Calu3 (cell line): ENCODE results near the gene RPTOR. TPM values are rescaled to one million over a fixed set of nuclear protein-coding genes. Genes with fewer than 3 reads are reported as not detected.

Experiments used
- BruUV-seq: library from RNA; stranded (reverse); fragments of 400-500 nt; replicated peaks from 2 replicates; lab custom pipeline; 2021; lab: Mats Ljungman, UMichigan
- CTCF ChIA-PET: fragments of 300-600 bp; sonication (Branson Sonifier 250); formaldehyde crosslinking; loops from one replicate; lab custom pipeline; 2022; ENCODE audit warnings: antibody characterized with exemption; lab: Charles Lee
- DNase-seq: peaks from one replicate; pipeline ENCODE4 v3.0.0; 2022
- H3K27ac Mint-ChIP-seq: one replicate; pipeline ENCODE4 v1.8.0; 2022; ENCODE audit warnings: mixed read lengths; ENCODE audit not compliant: unreplicated experiment
- H3K27me3 Mint-ChIP-seq: one replicate; pipeline ENCODE4 v1.8.0; 2022; ENCODE audit warnings: mixed read lengths; ENCODE audit not compliant: unreplicated experiment
- H3K36me3 Mint-ChIP-seq: one replicate; pipeline ENCODE4 v1.8.0; 2022; ENCODE audit warnings: mild to moderate bottlenecking, moderate library complexity, mixed read lengths; ENCODE audit not compliant: insufficient read depth, unreplicated experiment
- H3K4me1 Mint-ChIP-seq: one replicate; pipeline ENCODE4 v1.8.0; 2022; ENCODE audit warnings: mild to moderate bottlenecking, low read depth, mixed read lengths; ENCODE audit not compliant: unreplicated experiment
- H3K4me3 Mint-ChIP-seq: one replicate; pipeline ENCODE4 v1.8.0; 2022; ENCODE audit warnings: mild to moderate bottlenecking, low read depth, moderate library complexity, mixed read lengths; ENCODE audit not compliant: unreplicated experiment
- H3K9me3 Mint-ChIP-seq: one replicate; pipeline ENCODE4 v1.8.0; 2022; ENCODE audit warnings: low read depth, mixed read lengths; ENCODE audit not compliant: unreplicated experiment
- intact Hi-C: fragments of 100-400 bp; cut with micrococcal nuclease; formaldehyde crosslinking; loops from one replicate; pipeline ENCODE4 v1.10.0; 2022; ENCODE audit not compliant: unreplicated experiment
- total RNA-seq: library from RNA; stranded (reverse); gene quantifications from 2 replicates; pipeline ENCODE4 v1.2.3, GENCODE V29; 2022
- TF ChIP-seq, protein P1 (sequence below): fragments of 200-600 bp; IDR thresholded peaks from one replicate; pipeline ENCODE4 v1.8.0; 2022; ENCODE audit warnings: antibody characterized with exemption; ENCODE audit not compliant: unreplicated experiment

Gene RPTOR
- total RNA-seq, 1 experiment from 2014 or later, result 41.8 TPM

DNA sequence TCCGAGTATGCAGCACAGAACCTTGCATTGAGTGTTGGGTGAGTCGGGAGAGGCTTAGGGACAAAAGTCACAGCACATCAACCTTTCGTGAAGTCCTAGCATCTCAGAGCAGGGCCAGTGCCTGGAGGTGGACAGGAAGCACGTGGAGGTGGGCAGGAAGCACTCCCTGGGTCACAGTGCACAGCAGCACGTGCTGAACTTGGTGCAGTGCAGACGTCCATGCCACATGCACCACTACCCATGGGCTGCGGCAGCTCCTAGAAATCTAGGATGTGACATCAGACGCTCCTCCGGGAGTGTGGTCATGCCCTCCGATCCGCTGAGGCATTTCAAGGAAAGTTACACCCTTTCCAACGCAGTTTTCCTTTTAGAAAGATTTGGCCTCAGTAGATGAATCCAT, 363.6 kb downstream of the RPTOR start:
- CTCF ChIA-PET, result no interaction called here
- Mint-ChIP-seq H3K9me3 (no peaks in the 10 kb centered on the region), H3K27ac (no peak overlapping the region), H3K36me3 (peaks cover 27% of the 10 kb centered on the region), H3K4me1 (no peaks in the 10 kb centered on the region), H3K27me3 (no peaks in the 10 kb centered on the region), H3K4me3 (no peak overlapping the region)
- TF ChIP-seq, protein P1, sequence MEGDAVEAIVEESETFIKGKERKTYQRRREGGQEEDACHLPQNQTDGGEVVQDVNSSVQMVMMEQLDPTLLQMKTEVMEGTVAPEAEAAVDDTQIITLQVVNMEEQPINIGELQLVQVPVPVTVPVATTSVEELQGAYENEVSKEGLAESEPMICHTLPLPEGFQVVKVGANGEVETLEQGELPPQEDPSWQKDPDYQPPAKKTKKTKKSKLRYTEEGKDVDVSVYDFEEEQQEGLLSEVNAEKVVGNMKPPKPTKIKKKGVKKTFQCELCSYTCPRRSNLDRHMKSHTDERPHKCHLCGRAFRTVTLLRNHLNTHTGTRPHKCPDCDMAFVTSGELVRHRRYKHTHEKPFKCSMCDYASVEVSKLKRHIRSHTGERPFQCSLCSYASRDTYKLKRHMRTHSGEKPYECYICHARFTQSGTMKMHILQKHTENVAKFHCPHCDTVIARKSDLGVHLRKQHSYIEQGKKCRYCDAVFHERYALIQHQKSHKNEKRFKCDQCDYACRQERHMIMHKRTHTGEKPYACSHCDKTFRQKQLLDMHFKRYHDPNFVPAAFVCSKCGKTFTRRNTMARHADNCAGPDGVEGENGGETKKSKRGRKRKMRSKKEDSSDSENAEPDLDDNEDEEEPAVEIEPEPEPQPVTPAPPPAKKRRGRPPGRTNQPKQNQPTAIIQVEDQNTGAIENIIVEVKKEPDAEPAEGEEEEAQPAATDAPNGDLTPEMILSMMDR, result no peak
- intact Hi-C loops, result no loop called here
- BruUV-seq, result no TSS peak
- no peak for DNase-seq

DNA sequence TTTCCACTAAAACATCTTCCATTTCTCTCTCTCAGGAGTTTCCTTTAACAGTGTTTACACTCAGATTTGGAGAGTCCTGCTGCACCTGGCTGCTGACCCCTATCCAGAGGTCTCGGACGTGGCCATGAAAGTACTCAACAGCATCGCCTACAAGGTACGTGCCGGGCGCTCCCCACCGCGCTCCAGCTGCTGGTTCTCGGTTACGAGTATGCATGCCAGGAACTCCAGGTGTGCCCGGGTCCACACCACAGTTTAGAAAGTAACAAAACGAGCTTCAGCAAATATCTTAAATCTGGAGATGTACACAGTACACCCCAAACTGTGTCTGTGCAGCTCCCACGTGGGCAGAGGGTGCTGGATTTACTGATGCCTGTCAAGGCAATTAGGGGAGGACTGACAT, 364.1 kb downstream of the RPTOR start:
- TF ChIP-seq, protein P1, result no peak
- H3K36me3 Mint-ChIP-seq, result peaks cover 27% of the 10 kb centered on the region

DNA sequence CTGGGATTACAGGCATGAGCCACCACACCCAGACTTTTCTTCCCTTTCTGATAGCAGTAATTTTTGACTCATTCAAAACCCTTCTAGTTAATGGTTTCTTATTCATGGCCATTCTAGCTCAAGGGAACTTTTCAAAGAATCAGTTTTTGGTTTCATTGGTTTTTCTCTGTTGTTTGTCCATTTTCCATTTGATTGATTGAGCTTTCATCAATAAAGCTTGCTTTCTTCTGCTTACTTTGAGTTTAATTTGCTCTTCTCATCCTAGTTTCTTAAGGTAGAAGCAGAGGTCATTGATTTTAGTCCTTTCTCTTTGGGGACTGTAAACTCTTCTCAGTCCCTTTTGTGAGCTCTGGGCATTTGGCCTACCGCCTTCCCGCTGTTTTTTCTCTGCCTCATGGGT, 365.0 kb downstream of the RPTOR start:
- H3K36me3 Mint-ChIP-seq, result peaks cover 27% of the 10 kb centered on the region

More for the DNA sequence above, 364.1 kb downstream of the RPTOR start:
- Mint-ChIP-seq H3K27me3 (no peaks in the 10 kb centered on the region), H3K4me1 (no peaks in the 10 kb centered on the region), H3K4me3 (no peak overlapping the region), H3K9me3 (no peaks in the 10 kb centered on the region), H3K27ac (no peak overlapping the region)
- intact Hi-C loops, result no loop called here
- BruUV-seq, result no TSS peak
- DNase-seq, result no peak
- CTCF ChIA-PET, result no interaction called here

DNA sequence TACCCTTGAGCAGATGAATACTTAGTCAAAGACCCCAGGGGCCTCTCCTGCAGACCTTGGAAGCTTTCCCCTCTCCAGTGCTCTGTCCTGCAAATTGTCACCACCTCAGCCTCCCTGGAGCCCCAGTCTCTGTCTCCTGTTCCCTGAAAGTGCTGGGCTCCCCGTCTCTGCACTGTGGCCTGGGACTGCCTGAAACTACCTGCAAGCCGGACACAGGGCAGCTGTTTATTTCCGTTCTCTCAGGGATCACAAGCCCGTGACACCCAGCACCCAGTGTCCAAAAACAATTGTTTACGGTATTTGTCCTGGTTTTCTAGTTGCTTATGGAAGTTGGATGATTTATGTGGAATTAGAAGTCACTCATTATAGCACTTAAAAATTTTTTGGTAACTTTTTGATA, 365.4 kb downstream of the RPTOR start:
- Mint-ChIP-seq H3K4me1 (no peaks in the 10 kb centered on the region), H3K4me3 (no peak overlapping the region), H3K9me3 (no peaks in the 10 kb centered on the region), H3K36me3 (peaks cover 27% of the 10 kb centered on the region), H3K27ac (no peak overlapping the region), H3K27me3 (no peaks in the 10 kb centered on the region)
- TF ChIP-seq, protein P1, result no peak
- DNase-seq, result no peak
- intact Hi-C loops, result no loop called here
- CTCF ChIA-PET, result no interaction called here
- BruUV-seq, result no TSS peak

More for the DNA sequence above, 365.0 kb downstream of the RPTOR start:
- Mint-ChIP-seq H3K27me3 (no peaks in the 10 kb centered on the region), H3K4me1 (no peaks in the 10 kb centered on the region), H3K9me3 (no peaks in the 10 kb centered on the region), H3K4me3 (no peak overlapping the region), H3K27ac (no peak overlapping the region)
- no TSS peak for BruUV-seq
- no peak for DNase-seq
- TF ChIP-seq, protein P1, result no peak
- CTCF ChIA-PET, result no interaction called here
- intact Hi-C loops, result no loop called here
